ENCODE data around the gene AK4. TPM values are rescaled to one million over a fixed set of nuclear protein-coding genes. Genes with fewer than 3 reads are reported as not detected.

AK4 gene
- total and polyA plus RNA-seq, 8 donors = 0.68 to 5.8 (median 1.8) TPM

GRCh38 chr1:65264197-65264929 is 116.4 kb downstream of the AK4 start:
- no peak for DNase-seq
- Histone ChIP-seq H3K9me3 (no peaks in the 10 kb centered on the region), H3K27me3 (no peaks in the 10 kb centered on the region), H3K4me3 (peak overlapping the region in 1 of 4 donors; percentile 63), H3K27ac (no peak overlapping the region), H3K4me1 (no peaks in the 10 kb centered on the region), H3K36me3 (no peaks in the 10 kb centered on the region)
- WGBS, 2 donors = 30 to 35% methylated on average over 15 of the region's 15 CpGs
- TF ChIP-seq CTCF (IDR thresholded peaks at IDR 0.05) = no peak
- intact Hi-C loops (cut with DNase I) = no loop called here
- no peak for FAIRE-seq
- peak in 3 of 4 donors; percentile 34 to 55 (median 36) for ATAC-seq

- intact Hi-C loops (cut with DNase I) = no loop called here
- no peaks in the 10 kb centered on the region for H3K4me1 ChIP-seq
- DNase-seq (no peak), FAIRE-seq (no peak), ATAC-seq (peak in 3 of 4 donors; percentile 19 to 31 (median 26))
- H3K4me3 ChIP-seq = peak overlapping the region; percentile 23 to 63 (median 44)
- no peak overlapping the region for H3K27ac ChIP-seq
- no peaks in the 10 kb centered on the region for H3K27me3 ChIP-seq
- H3K36me3 ChIP-seq = no peaks in the 10 kb centered on the region
- H3K9me3 ChIP-seq = no peaks in the 10 kb centered on the region
- no peak for TF ChIP-seq CTCF (IDR thresholded peaks at IDR 0.05)
- 7 to 8% methylated on average over 7 of the region's 7 CpGs for WGBS, 2 donors
Observed at GRCh38 chr1:65265296-65265650, 117.3 kb downstream of the AK4 start.

GRCh38 chr1:65265651-65266351 is 117.8 kb downstream of the AK4 start:
- TF ChIP-seq CTCF (IDR thresholded peaks at IDR 0.05) = no peak
- no peaks in the 10 kb centered on the region for H3K9me3 ChIP-seq
- FAIRE-seq (no peak), DNase-seq (peak; percentile 18 to 68 (median 38)), ATAC-seq (peak; percentile 81 to 96 (median 94))
- peak overlapping the region; percentile 23 to 63 (median 44) for H3K4me3 ChIP-seq
- no peaks in the 10 kb centered on the region for H3K4me1 ChIP-seq
- H3K27ac ChIP-seq = no peak overlapping the region
- no peaks in the 10 kb centered on the region for H3K27me3 ChIP-seq
- 6% methylated on average over 57 to 59 of the region's 59 CpGs for WGBS, 2 donors
- H3K36me3 ChIP-seq = no peaks in the 10 kb centered on the region
- intact Hi-C loops (cut with DNase I) = no loop called here

- Histone ChIP-seq H3K4me1 (no peaks in the 10 kb centered on the region), H3K9me3 (no peaks in the 10 kb centered on the region), H3K27ac (no peak overlapping the region), H3K4me3 (no peak overlapping the region), H3K36me3 (no peaks in the 10 kb centered on the region), H3K27me3 (no peaks in the 10 kb centered on the region)
- 5 to 17% methylated on average over 1 of the region's 1 CpG for WGBS, 2 donors
- intact Hi-C loops (cut with DNase I) = no loop called here
- ATAC-seq (peak in 1 of 4 donors; percentile 5), FAIRE-seq (no peak), DNase-seq (no peak)
- no peak for TF ChIP-seq CTCF (IDR thresholded peaks at IDR 0.05)
Observed at GRCh38 chr1:65266476-65266875, 118.5 kb downstream of the AK4 start.

GRCh38 chr1:65267271-65267670 is 119.3 kb downstream of the AK4 start:
- intact Hi-C loops (cut with DNase I) = no loop called here
- no peak overlapping the region for H3K27ac ChIP-seq
- no peaks in the 10 kb centered on the region for H3K27me3 ChIP-seq
- 86 to 93% methylated on average over 4 of the region's 4 CpGs for WGBS, 2 donors
- FAIRE-seq (no peak), ATAC-seq (no peak), DNase-seq (no peak)
- no peaks in the 10 kb centered on the region for H3K4me1 ChIP-seq
- no peak for TF ChIP-seq CTCF (IDR thresholded peaks at IDR 0.05)
- no peak overlapping the region for H3K4me3 ChIP-seq
- H3K36me3 ChIP-seq = no peaks in the 10 kb centered on the region
- no peaks in the 10 kb centered on the region for H3K9me3 ChIP-seq

Measured in pancreas (tissue), 10 donors.